IPS-15b (cell line): ENCODE data around the gene TRAF3.

Experiments
- H3K27me3 ChIP-seq: one replicate; pipeline ENCODE4 v1.6.1; 2013; ENCODE audit warnings: low read length; ENCODE audit not compliant: control insufficient read depth, insufficient read depth
- H3K36me3 ChIP-seq: one replicate; pipeline ENCODE4 v1.6.1; 2013; ENCODE audit warnings: low read length; ENCODE audit not compliant: control insufficient read depth, insufficient read depth
- H3K4me1 ChIP-seq: one replicate; pipeline ENCODE4 v1.6.1; 2013; ENCODE audit warnings: mild to moderate bottlenecking, low read length; ENCODE audit not compliant: control insufficient read depth, insufficient read depth
- H3K4me3 ChIP-seq: one replicate; pipeline ENCODE4 v1.5.1; 2013; ENCODE audit warnings: low read depth, low read length
- H3K9ac ChIP-seq: one replicate; pipeline ENCODE4 v1.6.1; 2013; ENCODE audit warnings: low read depth, mild to moderate bottlenecking, low read length
- H3K9me3 ChIP-seq: one replicate; pipeline ENCODE4 v1.6.1; 2013; ENCODE audit warnings: mild to moderate bottlenecking, low read length; ENCODE audit not compliant: control insufficient read depth, insufficient read depth

The TRAF3 gene, protein sequence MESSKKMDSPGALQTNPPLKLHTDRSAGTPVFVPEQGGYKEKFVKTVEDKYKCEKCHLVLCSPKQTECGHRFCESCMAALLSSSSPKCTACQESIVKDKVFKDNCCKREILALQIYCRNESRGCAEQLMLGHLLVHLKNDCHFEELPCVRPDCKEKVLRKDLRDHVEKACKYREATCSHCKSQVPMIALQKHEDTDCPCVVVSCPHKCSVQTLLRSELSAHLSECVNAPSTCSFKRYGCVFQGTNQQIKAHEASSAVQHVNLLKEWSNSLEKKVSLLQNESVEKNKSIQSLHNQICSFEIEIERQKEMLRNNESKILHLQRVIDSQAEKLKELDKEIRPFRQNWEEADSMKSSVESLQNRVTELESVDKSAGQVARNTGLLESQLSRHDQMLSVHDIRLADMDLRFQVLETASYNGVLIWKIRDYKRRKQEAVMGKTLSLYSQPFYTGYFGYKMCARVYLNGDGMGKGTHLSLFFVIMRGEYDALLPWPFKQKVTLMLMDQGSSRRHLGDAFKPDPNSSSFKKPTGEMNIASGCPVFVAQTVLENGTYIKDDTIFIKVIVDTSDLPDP

GRCh38 chr14:102776761-102777710 is at the start of gene TRAF3:
TSS of gene TRAF3 (plus strand) at chr14:102777449. CDS start at chr14:102870202, 92,753 bp downstream.
- Histone ChIP-seq H3K27me3 (peaks cover 8% of the 10 kb centered on the region), H3K4me1 (peaks cover 15% of the 10 kb centered on the region), H3K4me3 (peak within 1 kb of the TSS; percentile 72)

DNA sequence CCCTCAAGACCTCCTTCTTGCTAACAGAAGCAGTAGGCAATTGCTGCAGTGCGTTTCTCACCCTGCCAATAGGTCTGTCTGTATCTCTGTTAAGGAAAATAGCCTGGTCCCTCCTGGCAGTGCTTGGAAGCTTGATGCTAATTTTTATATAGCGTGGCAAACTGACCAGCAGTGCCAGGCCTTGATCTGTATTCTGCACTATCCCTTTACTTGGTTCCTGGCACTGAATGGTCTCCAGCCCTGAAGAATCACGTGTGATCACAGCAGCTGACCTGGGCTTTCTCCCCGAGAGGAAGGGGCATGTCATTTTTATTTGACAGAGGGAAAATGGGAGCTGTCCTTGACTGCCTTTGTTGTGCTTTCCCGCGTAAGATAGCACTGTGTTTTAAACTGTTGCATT is 48.7 kb upstream of the TRAF3 start:
- Histone ChIP-seq H3K4me1 (no peaks in the 10 kb centered on the region), H3K4me3 (no peak overlapping the region), H3K9me3 (no peaks in the 10 kb centered on the region), H3K27me3 (no peaks in the 10 kb centered on the region), H3K36me3 (peaks cover 27% of the 10 kb centered on the region), H3K9ac (no peak overlapping the region)

More at GRCh38 chr14:102776761-102777710, at the start of gene TRAF3:
- Histone ChIP-seq H3K9me3 (no peaks in the 10 kb centered on the region), H3K9ac (peak within 1 kb of the TSS; percentile 32), H3K36me3 (no peaks in the 10 kb centered on the region)

DNA sequence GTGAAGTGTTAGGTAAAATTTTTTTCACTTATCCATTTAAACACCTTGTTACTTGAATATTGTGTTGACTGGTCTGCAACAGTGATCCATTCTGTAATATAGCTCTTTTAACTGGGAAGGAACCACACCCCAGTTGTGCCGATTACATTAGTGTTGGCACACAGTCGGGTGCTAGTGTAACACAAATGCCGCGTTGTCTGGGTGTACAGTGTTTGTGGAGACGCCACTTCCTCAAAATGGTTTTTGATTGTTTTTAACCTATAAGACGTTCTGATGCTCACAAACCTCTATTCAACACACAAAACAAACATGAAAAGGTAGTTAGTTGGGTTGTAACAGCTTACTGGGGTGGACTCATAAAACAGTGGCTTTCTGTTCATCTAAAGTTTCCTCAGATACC is 48.0 kb upstream of the TRAF3 start:
- no peak overlapping the region for H3K9ac ChIP-seq
- H3K4me3 ChIP-seq: no peak overlapping the region
- no peaks in the 10 kb centered on the region for H3K27me3 ChIP-seq
- H3K9me3 ChIP-seq: no peaks in the 10 kb centered on the region
- H3K4me1 ChIP-seq: no peaks in the 10 kb centered on the region
- H3K36me3 ChIP-seq: peaks cover 27% of the 10 kb centered on the region

GRCh38 chr14:102729825-102730224 is 47.4 kb upstream of the TRAF3 start:
- Histone ChIP-seq H3K9me3 (no peaks in the 10 kb centered on the region), H3K4me1 (no peaks in the 10 kb centered on the region), H3K4me3 (no peak overlapping the region), H3K27me3 (no peaks in the 10 kb centered on the region), H3K36me3 (peaks cover 27% of the 10 kb centered on the region), H3K9ac (no peak overlapping the region)

DNA sequence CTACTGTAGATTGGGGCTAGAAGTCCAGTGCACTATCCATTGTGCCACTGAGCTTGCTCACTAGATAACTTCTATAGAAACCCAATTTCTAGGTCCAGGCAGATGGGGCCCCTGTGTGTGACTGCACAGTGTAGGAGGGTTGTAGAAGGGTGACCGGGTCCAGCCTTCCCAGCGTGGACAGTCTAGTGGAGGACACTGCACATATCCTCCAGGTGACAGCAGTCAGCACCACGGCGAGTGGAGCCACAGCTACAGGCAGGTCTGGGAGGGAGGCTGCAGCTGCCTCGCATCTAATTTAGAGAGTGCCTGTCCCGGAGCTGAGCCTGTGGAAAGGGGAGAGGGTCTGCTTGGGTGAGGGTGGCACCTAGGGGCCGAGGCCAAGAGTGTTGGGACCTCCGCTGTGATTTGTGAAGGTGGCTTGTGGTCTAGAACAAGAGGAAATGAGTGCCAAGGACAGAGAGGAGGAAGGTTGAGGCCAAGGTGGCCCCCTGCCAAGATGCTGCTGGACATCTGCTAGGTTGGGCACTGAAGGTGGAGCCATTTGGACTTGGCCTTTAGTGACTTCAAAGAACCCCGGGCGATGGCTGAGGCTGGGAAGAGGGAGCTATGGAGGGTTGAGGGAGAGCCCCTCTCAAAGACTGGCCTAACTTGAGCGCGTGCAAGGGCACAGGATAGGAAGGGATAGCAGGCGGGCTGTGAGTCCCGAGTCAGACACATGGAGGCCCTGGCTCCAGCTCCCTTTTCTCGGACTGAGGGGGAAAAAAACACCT is 46.0 kb upstream of the TRAF3 start:
- Histone ChIP-seq H3K9me3 (no peaks in the 10 kb centered on the region), H3K9ac (no peak overlapping the region), H3K27me3 (no peaks in the 10 kb centered on the region), H3K4me3 (no peak overlapping the region), H3K36me3 (peaks cover 23% of the 10 kb centered on the region), H3K4me1 (no peaks in the 10 kb centered on the region)

- H3K4me1 ChIP-seq: no peaks in the 10 kb centered on the region
Measured at GRCh38 chr14:102731871-102732800, 45.1 kb upstream of the TRAF3 start.

DNA sequence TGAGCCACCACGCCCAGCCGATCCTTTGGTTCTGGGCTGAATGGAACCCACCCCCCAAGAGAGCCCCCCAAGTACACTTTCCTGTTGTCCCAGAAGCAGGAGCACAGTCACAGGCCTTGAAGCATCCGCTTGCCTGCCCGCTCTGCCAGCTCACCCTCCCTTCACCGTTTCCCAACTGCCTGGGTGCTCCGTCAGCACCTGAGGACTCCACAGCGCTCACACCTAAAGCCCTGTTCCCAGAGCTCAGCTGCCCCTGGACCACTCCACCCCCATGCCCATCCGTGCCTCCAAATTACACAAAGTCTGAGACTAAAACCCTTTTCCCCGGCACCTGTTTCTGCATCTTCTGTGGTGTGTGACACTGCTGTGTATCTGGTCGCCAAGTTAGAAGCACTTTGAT is 44.3 kb upstream of the TRAF3 start:
- Histone ChIP-seq H3K36me3 (peaks cover 22% of the 10 kb centered on the region), H3K9me3 (no peaks in the 10 kb centered on the region), H3K27me3 (no peaks in the 10 kb centered on the region), H3K4me1 (no peaks in the 10 kb centered on the region), H3K4me3 (no peak overlapping the region), H3K9ac (no peak overlapping the region)

More at GRCh38 chr14:102731871-102732800, 45.1 kb upstream of the TRAF3 start:
- Histone ChIP-seq H3K4me3 (no peak overlapping the region), H3K36me3 (peaks cover 20% of the 10 kb centered on the region), H3K27me3 (no peaks in the 10 kb centered on the region), H3K9me3 (no peaks in the 10 kb centered on the region), H3K9ac (no peak overlapping the region)

DNA sequence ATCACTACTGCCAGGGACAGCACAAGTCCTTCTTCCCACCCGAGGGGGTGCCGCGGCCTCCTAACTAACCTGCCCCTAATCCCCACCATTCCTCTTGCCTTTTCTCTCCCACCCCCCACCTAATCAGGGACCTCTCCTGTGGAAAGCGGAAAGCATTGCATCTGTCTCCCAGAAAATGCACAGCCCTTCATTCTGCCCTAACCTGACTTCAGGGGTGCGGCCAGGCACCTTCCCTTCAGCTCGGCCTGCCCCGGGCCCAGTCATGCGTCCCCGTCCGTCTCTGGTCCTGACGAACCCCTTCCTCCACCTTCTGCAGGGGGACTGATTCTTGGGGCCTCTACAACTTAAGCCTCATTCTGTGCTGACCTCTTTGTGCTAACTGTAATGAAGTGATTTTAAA is 43.9 kb upstream of the TRAF3 start:
- Histone ChIP-seq H3K4me1 (no peaks in the 10 kb centered on the region), H3K4me3 (no peak overlapping the region), H3K36me3 (peaks cover 21% of the 10 kb centered on the region), H3K9me3 (no peaks in the 10 kb centered on the region), H3K27me3 (no peaks in the 10 kb centered on the region), H3K9ac (no peak overlapping the region)

DNA sequence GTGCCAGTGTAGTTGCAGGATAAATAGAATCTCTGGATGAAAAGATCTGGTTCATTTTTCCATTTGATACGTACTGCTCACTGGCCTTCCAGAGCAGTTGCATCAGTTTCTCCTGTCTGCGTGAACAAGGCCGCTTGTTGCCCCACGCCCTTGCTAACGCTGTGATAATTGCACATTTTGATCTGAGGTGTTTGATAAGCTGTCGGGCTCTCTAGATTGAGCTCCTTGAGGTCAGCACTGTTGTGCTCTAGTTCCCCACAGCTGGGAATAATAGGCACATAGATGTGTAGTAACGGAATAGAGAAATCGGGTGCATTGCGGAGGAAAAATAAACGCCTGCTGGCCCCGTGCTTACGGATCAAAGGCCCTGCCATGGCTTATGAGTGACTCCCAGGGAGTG is 42.8 kb upstream of the TRAF3 start:
- no peak overlapping the region for H3K9ac ChIP-seq
- no peaks in the 10 kb centered on the region for H3K9me3 ChIP-seq
- no peaks in the 10 kb centered on the region for H3K27me3 ChIP-seq
- no peaks in the 10 kb centered on the region for H3K4me1 ChIP-seq
- no peak overlapping the region for H3K4me3 ChIP-seq
- peaks cover 17% of the 10 kb centered on the region for H3K36me3 ChIP-seq

- Histone ChIP-seq H3K36me3 (peaks cover 17% of the 10 kb centered on the region), H3K4me1 (no peaks in the 10 kb centered on the region), H3K9me3 (no peaks in the 10 kb centered on the region), H3K9ac (no peak overlapping the region), H3K27me3 (no peaks in the 10 kb centered on the region), H3K4me3 (no peak overlapping the region)
Measured at GRCh38 chr14:102736956-102737355, 40.3 kb upstream of the TRAF3 start.
